ENCODE data around the gene BATF3.
"Not testable (repeated sequence)": the region's sequence is repeated elsewhere in the genome, so short reads cannot be mapped to it uniquely, and the experiment has no call there.

The BATF3 gene

DNA sequence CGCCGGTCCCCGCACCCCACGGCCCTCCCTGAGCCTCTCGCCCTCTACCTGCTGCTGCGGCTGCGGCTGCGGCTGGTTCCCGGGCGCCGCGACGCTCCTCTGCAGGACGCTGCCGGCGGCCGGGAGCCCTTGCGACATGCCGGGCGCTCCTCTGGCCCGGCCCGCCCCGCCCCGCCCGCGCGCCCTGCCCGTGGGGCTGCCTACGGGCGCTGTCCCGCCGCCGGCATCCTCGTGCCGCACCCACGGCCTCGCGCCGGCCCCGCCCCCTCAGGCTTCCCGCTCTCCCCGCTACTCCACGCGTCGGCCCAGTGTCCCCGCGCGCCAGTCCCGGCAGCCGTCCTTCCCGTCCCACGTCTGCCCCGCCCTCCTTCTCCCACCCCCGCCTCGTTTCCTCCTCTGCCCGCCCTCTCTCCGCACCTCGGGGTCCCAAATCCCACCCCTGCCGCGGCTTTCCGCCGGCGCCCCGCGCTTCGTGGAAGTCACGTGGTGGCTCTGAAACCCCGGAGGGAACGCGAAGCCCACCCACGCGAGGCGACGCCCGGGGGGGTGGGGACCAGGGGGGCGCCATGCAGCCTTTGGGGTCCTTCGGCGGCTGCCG is at the start of gene BATF3:
TSS of gene BATF3 (minus strand) at position 216 of the 598 bp plus-strand sequence. CDS start at position 138, 78 bp downstream.
- DNase-seq = peak; percentile 43

- DNase-seq = no peak
These were observed 46.9 kb upstream of the BATF3 start for GRCh38 chr1:212746546-212746945.

GRCh38 chr1:212745303-212745702 is 45.7 kb upstream of the BATF3 start:
- DNase-seq = no peak

- no peak for DNase-seq
These were observed 44.3 kb upstream of the BATF3 start for GRCh38 chr1:212743901-212744475.

DNA sequence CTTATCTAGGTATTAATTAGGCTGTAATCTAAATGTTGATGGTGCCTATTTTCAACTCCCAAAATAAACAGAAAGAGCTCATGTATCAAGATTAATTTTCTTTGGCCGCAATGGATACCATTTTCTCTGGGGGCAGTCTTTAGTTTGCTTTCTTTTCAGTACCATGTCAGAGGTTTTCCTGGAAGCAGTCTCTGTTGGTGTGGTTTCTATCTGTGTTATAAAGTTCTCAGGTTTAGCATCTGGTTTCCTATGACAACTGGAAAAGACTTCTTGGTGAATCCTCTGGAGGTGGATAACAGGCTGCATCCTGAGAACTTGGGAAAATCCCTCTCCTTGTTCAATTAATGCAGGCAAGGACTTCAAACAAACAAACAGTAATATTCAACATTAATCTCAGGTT is 38.7 kb upstream of the BATF3 start:
- DNase-seq = no peak

DNA sequence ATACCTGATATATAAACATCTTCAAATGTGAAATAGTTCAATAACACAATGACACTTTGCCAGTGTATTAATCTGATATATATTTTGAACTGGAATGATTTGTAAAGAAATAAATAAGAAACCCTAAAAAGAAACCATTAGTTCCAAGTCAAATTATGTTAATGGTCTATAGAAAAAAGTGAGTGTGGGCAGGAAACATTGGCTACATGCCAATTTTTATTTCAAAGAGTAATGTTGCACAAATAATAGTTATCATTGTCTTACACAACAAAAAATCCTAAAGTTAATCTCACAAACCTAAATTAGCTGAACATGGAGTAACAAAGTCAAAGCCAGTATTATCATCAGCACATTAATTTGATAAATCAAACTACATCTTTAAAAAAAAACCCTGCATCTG is 37.9 kb upstream of the BATF3 start:
- peak; percentile 24 for DNase-seq

DNA sequence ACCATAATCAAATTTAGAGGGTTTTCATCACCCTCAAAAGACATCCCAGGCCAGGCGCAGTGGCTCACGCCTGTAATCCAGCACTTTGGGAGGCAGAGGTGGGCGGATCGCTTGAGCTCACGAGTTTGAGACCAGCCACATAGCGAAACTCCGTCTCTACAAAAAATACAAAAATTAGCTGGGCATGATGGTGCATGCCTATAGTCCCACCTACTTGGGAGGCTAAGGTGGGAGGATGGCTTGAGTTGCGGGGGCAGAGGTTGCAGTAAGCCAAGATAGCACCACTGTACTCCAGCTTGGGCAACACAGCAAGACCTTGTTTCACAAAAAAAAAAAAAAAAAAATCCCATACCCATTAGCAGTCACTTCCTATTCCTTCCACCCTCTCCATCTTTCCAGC is 33.5 kb upstream of the BATF3 start:
- DNase-seq = no peak

DNA sequence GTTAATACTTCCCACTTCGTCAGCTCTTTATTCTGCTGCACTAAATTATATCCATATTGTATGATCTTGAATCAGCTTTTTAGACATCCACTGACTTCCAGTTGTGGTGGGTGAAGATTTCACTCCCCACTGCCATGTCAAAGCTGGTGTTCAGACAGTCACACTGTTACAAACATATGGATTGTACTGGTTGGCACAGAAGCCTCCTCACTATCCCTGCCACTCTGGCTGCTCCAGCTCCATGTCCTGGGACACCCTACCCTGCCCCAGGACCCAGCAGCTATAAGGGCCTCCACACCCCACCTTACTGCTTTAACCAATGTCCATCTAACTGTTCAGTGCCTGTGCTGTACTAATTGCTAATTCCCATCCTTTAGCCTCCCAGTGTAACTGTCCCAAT is 32.0 kb upstream of the BATF3 start:
- no peak for DNase-seq

- DNase-seq = no peak
These were observed 29.0 kb upstream of the BATF3 start for GRCh38 chr1:212728606-212729005.

DNA sequence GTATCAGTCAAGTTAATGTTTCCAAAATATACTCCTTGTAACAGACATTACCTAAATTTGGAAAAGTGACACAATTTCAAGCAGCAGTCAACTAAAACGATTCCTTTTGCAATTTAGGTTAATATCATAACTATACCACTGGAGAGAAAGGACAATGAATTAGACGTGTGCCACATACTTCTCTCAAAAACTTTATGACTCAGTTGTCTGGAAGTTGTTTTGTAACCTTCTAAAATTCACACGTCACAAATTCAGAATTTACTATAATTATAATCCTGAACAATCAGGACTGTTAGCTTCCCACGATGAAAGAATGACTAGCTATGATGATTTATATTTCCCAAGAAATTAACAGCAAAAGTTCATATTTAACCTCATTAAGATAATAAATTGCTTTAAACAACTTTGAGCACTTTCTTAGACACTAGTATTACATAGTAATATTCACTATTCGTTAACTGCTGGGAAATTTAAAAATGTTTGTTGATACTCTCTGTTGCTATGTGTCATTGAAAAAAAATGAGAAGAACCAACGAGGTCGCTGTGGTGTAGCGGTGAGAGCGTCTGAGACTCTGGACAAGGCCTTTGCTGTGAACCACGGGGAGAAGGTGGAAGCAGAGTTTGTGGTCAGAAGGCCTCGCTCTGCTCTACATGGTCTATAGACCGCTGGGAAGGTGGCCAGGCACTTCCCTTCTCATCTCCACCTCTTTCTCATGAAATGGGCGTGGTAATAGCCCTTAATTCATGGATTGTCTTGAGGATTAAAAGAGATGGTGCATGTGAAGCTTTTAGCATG is 27.9 kb upstream of the BATF3 start:
- DNase-seq = peak; percentile 56

DNA sequence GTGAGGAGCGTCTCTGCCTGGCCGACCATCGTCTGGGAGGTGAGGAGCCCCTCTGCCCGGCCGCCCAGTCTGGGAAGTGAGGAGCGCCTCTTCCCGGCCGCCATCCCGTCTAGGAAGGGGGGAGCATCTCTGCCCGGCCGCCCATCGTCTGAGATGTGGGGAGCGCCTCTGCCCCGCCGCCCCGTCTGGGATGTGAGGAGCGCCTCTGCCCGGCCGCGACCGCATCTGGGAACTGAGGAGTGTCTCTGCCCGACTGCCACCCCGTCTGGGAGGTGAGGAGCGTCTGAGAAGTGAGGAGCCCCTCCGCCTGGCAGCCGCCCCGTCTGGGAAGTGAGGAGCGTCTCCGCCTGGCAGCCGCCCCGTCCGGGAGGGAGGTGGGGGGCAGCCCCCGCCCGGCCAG is 25.0 kb upstream of the BATF3 start:
- not testable (repeated sequence) for DNase-seq

DNA sequence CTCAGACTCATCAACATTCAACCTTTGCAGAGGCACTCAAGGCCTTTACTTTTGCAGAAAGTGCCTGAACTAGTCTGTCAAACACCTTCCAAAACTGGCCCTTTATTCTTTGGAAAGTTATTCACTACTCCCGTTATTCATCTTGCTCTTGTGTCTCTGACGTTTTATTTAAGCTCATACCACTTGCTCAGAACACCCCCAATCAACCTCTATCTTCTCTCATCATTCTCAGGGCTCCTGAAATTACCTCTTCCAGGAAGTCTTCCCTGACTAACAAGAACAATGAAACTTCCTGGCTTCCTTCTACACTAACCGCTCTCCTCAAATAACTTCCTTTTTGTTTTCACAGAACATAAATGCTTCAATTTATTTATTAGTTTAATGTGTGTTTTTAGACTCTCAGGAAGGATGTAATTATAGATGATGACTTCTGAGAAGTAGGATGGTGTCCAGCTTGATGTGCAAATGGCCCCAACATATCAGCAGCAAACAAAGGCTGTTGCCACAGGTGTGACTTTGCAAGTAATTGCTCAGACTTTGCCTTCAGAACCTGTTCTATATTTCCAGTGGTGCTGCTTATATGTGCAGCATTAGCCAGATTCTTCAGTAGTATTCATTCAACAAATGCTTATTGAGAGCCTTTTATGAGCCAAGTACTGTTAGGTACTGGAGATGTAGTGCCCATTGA is 22.8 kb upstream of the BATF3 start:
- no peak for DNase-seq

DNA sequence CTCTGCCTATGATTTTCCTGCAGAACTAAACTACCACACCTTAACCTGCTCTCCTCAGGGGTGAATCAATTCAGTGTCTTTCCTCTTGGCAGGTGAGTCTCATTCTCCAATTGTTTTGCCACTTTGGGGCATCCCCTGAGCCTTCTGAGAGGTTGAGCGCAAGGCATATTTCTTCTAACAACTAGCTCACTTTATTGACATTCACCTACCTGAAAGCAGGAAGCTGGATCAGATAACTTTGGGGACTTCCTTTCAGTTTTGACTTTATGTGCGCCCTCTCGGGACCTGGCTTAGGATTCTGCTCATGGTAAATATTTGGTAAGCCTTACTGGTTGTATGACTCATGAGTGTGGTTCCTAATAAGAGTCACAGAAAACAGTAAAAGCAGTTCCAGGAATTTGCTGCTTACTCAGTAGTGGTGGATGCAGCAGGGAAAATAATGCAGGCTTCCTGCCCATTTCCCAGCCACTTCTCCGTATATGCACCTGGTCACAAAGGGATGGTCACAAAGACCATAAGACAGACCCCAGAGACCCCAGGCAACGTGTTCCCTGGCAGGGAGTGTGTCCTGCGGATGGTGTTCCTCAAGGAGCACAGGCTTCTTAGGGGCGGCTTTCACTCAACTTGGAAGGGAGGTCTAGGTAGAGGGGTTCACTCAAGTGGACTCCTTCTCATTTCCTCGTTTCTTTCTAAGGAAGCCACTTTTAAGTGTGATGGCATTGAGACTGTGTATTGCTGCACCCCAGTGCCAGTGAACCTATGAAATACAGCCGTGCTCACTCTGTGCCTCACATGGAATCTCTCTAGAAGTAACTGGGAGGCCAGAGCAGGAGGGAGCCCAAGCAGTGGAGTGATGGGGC is 22.0 kb upstream of the BATF3 start:
- DNase-seq = peak; percentile 28

- DNase-seq = no peak
These were observed 20.0 kb upstream of the BATF3 start for GRCh38 chr1:212719633-212720032.

GRCh38 chr1:212718499-212718898 is 18.9 kb upstream of the BATF3 start:
- DNase-seq = peak; percentile 25

DNA sequence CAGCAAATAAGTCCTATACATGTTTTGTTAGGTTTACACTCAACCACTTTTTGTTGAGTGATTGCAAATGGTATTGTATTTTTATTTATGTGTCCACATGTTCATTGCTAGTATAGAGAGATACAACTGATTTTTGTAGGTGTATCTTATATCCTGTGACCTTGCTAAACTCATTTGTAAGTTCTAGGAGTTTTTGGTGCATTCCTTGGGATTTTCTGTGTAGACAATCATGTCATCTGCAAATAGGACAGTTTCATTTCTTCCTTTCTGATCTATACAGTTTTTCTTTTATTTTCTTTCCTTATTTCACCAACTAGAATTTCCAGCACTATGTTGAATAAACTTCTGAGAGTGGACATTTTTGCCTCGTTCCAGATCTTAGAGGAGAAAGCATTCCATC is 16.5 kb upstream of the BATF3 start:
- DNase-seq = no peak

DNA sequence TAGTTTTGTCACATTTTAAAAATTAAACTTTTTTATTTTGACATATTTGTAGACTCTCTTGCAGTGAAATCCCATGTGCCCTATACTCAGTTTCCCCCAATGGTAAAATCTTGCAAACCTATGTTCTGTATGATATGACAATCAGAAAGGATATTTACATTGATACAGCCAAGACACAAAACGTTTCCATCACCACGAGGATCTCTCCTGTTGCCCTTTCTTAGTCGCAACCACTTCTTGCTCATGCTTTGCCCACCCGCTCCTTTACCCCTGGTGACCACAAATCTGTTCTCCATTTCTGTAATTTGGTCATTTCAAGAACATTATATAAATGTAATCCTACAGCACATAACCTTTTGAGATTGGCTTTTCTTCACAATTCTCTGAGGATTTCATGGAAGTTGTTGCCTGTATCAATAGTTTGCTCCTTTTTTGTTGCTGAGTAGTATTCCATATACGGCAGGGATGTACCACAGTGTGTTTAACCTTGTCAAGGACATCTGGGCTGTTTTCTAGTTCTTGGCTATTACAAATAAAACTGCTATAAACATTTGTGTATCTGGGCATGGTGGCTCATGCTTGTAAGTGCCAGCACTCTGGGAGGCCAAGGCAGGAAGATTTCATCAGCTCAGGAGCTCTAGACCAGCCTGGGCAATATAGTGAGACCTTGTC is 14.0 kb upstream of the BATF3 start:
- no peak for DNase-seq

- DNase-seq = peak; percentile 25
These were observed 13.0 kb upstream of the BATF3 start for GRCh38 chr1:212712451-212713303.

- DNase-seq = not testable (repeated sequence)
These were observed 12.3 kb upstream of the BATF3 start for GRCh38 chr1:212711974-212712373.

GRCh38 chr1:212710566-212710965 is 10.9 kb upstream of the BATF3 start:
- DNase-seq = no peak

DNA sequence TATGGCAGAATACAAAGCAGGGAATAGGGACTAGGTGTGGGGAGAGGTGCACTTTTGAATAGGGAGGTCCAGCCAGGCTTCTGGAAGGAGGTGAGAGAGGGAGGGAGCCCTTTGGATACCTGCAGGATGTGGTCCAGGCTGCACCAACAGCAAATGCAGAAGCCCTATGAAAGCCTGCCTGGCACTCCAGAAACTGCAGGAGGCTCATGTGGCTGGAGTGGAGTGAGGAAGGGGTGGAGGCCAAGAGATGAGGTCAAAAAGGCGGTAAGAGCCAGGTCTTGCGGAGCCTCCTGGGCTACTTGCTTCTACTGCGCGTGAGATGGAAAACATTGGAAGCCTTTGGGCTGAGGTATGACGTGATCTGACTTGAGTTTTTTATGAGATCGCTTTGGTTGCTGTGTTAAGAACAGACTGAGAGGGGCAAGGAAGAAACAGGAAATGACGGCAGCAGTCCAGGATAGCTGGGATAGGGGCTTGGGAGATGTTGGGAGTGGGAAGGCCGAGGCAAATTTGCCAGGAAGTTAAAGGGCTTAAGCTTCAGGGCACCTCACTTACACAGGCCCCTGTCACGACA is 4.4 kb upstream of the BATF3 start:
- no peak for DNase-seq
